Osteoblast (primary cell): ENCODE results near the gene LARP4B. TPM values are rescaled to one million over a fixed set of nuclear protein-coding genes. Genes with fewer than 3 reads are reported as not detected.

Experiments used
- DNase-seq: peaks from one replicate; pipeline ENCODE4 v3.0.0; 2011; ENCODE audit warnings: low spot score, mixed read lengths; ENCODE audit not compliant: insufficient read length; ENCODE audit errors: missing footprints
- H2AFZ ChIP-seq: 2 replicates; pipeline ENCODE4 v1.6.0; 2011; ENCODE audit warnings: mild to moderate bottlenecking, low read length
- H3K27ac ChIP-seq: 2 replicates; pipeline ENCODE4 v1.5.1; 2011; ENCODE audit warnings: mild to moderate bottlenecking, low read depth, low read length, moderate library complexity
- H3K27me3 ChIP-seq: 2 replicates; pipeline ENCODE4 v1.6.0; 2012; ENCODE audit warnings: mild to moderate bottlenecking, control low read depth, inconsistent platforms, low read length, moderate library complexity; ENCODE audit not compliant: insufficient read depth
- H3K36me3 ChIP-seq: 2 replicates; pipeline ENCODE4 v1.5.1; 2011; ENCODE audit warnings: mild to moderate bottlenecking, low read length, control low read depth, moderate library complexity; ENCODE audit not compliant: insufficient read depth
- H3K4me1 ChIP-seq: 2 replicates; pipeline ENCODE4 v1.5.1; 2011; ENCODE audit warnings: mild to moderate bottlenecking, low read length, control low read depth, moderate library complexity; ENCODE audit not compliant: insufficient read depth
- H3K4me2 ChIP-seq: 2 replicates; pipeline ENCODE4 v1.6.0; 2011; ENCODE audit warnings: mild to moderate bottlenecking, low read length; ENCODE audit not compliant: insufficient read depth
- H3K4me3 ChIP-seq: fragments of 200-600 bp; sonication (generic); 3 replicates; pipeline ENCODE4 v1.5.1; 2012; ENCODE audit warnings: mild to moderate bottlenecking, low read length, inconsistent platforms; ENCODE audit not compliant: insufficient read depth
- H3K79me2 ChIP-seq: 2 replicates; pipeline ENCODE4 v1.6.0; 2012; ENCODE audit warnings: mild to moderate bottlenecking, low read length, control low read depth, inconsistent platforms; ENCODE audit not compliant: insufficient read depth
- H3K9me3 ChIP-seq: 2 replicates; pipeline ENCODE4 v1.5.1; 2011; ENCODE audit warnings: low read depth, low read length, control low read depth
- H4K20me1 ChIP-seq: 2 replicates; pipeline ENCODE4 v1.6.0; 2012; ENCODE audit warnings: mild to moderate bottlenecking, low read length, control low read depth; ENCODE audit not compliant: insufficient read depth
- CTCF ChIP-seq: IDR thresholded peaks from 2 replicates; pipeline ENCODE4 v1.5.1; 2011; ENCODE audit warnings: mild to moderate bottlenecking, low read depth, low read length, moderate library complexity; ENCODE audit errors: extremely low read depth
- total RNA-seq: library from RNA; depleted of rRNA; stranded (reverse); fragments of >200 nt; gene quantifications from 2 replicates; pipeline ENCODE4 v1.2.3, GENCODE V29; 2012

Gene LARP4B
- total RNA-seq, 1 donor: 46.0 TPM

GRCh38 chr10:805620-806305 lies 125.7 kb downstream of the LARP4B start:
- TF ChIP-seq CTCF: no peak
- peaks cover 14% of the 10 kb centered on the region for H4K20me1 ChIP-seq
- peaks cover 31% of the 10 kb centered on the region for H3K36me3 ChIP-seq

GRCh38 chr10:804787-805619 lies 126.5 kb downstream of the LARP4B start:
- peak; percentile 58 for DNase-seq

More at GRCh38 chr10:805620-806305, 125.7 kb downstream of the LARP4B start:
- H3K4me1 ChIP-seq: no peaks in the 10 kb centered on the region
- peak; percentile 42 for DNase-seq
- H3K79me2 ChIP-seq: no peaks in the 10 kb centered on the region
- H3K27me3 ChIP-seq: no peaks in the 10 kb centered on the region
- H3K27ac ChIP-seq: no peak overlapping the region
- H3K4me3 ChIP-seq: no peak overlapping the region
- H3K4me2 ChIP-seq: no peak overlapping the region
- no peak overlapping the region for H2AFZ ChIP-seq
- H3K9me3 ChIP-seq: no peaks in the 10 kb centered on the region

GRCh38 chr10:804191-804781 lies 127.2 kb downstream of the LARP4B start:
- H3K4me1 ChIP-seq: no peaks in the 10 kb centered on the region
- H3K36me3 ChIP-seq: peaks cover 25% of the 10 kb centered on the region
- no peak overlapping the region for H3K27ac ChIP-seq
- no peaks in the 10 kb centered on the region for H3K27me3 ChIP-seq
- H3K4me3 ChIP-seq: no peak overlapping the region
- peak; percentile 66 for DNase-seq
- H3K4me2 ChIP-seq: no peak overlapping the region
- peaks cover 14% of the 10 kb centered on the region for H4K20me1 ChIP-seq
- no peak for TF ChIP-seq CTCF
- H3K9me3 ChIP-seq: no peaks in the 10 kb centered on the region
- no peak overlapping the region for H2AFZ ChIP-seq
- no peaks in the 10 kb centered on the region for H3K79me2 ChIP-seq

More at GRCh38 chr10:804787-805619, 126.5 kb downstream of the LARP4B start:
- Histone ChIP-seq H3K4me1 (no peaks in the 10 kb centered on the region), H3K9me3 (no peaks in the 10 kb centered on the region), H3K4me3 (no peak overlapping the region), H2AFZ (no peak overlapping the region), H3K79me2 (no peaks in the 10 kb centered on the region), H3K27ac (no peak overlapping the region), H3K4me2 (no peak overlapping the region), H3K36me3 (peaks cover 25% of the 10 kb centered on the region), H3K27me3 (no peaks in the 10 kb centered on the region), H4K20me1 (peaks cover 14% of the 10 kb centered on the region)
- no peak for TF ChIP-seq CTCF
